CD4-positive, alpha-beta T cell treated with Interleukin-6 for 4 hours (primary cell): ENCODE results near the gene VAPA.
A peak's percentile ranks its signal among the peaks of the same experiment; 100 is the strongest.
"Not testable (repeated sequence)": the region's sequence is repeated elsewhere in the genome, so short reads cannot be mapped to it uniquely, and the experiment has no call there.

ENCODE experiments used
- DNase-seq: peaks from one replicate; pipeline ENCODE4 v3.0.0-alpha.2; 2020; ENCODE audit warnings: mixed read lengths

VAPA gene

DNA sequence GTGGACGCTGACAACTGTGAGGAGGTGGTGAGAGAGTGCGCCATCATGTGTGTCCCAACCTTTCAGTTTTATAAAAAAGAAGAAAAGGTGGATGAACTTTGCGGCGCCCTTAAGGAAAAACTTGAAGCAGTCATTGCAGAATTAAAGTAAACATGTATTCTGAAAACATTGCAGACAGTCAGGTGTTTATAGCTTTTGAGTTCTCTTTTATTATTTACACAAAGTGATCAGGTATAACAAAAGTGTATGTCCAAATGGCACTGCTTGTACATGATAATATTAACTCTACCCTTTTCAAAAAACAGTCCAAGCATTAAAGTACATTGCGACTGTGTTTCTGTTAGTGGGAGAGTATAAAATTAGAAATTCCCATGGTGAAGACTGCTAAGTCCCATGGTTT is 25.8 kb upstream of the VAPA start:
- no peak for DNase-seq

DNA sequence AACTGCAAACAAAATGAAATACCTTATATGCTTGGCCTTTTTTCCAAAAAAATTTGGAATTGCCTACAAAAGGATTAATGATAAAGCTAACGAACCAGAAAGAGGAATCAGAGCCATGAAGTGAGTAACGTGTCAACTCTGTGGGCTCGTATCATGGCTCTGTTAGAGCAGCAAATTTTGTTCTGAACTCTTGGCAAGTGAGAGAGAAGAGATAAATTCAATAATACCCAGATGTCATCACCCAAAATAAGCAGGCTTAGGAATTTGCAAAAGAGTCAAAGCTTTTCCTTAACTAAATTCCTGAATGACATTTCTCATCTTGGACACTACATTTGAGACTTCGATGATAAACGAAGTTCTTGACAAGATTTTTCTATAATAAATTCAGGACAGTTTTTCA is 23.6 kb upstream of the VAPA start:
- no peak for DNase-seq

DNA sequence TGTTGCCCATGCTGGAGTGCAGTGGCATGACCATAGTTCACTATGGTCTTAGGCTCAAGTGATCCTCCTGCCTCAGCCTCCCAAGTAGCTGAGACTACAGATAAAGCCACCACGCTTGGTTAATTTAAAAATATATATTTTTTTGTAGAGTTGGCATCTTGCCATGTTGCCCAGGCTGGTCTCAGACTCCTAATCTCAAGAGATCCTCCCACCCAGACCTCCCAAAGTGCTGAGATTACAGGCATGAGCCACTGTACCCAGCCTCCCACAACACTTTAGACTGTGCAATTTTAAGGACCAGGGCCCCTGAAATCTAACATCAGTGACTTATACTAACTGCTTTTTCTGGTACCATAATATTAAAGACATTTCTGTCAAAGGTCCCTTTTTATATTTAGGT is 22.9 kb upstream of the VAPA start:
- DNase-seq: no peak

DNA sequence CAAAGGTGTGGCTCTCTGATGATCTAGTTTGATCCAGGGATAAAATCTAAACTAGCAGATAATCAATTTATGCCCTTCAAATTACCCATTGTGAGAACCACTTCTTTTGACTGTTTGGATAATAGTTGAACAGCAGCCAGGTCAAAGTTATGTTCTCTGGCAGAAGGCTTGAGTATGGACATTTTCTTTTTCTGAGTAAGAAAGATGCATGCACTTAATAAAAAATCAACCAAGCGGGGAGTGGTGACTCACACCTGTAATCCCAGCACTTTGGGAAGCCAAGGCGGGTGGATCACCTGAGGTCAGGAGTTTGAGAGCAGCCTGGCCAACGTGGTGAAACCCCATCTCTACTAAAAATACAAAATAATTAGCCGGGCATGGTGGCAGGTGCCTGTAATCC is 22.3 kb upstream of the VAPA start:
- DNase-seq: not testable (repeated sequence)

DNA sequence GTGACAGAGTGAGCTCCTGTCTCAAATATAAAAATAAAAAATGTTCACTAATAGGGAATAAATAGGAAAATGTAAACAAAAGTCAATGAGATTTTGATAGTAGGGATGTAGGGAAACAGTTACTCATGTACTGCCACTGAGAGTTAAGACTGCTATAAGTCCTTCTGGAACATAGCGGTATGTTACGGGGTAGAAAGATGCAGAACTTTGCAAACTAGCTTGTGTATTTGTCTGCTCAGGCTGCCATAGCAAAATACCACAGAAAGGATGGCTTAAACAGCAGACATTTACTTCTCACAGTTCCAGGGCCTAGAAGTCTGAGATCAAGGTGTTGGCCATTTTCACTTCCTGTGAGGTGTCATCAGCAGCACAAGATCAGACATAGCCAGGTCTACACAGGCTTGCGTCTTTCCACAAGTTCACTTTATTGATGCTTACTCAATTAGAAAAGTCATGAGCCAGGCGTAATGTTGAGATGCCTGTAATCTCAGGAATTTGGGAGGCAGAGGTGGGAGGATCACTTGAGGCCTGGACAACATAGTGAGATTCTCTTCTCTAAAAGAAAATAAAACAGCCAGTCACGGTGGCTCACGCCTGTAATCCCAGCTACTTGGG is 19.3 kb upstream of the VAPA start:
- no peak for DNase-seq

DNA sequence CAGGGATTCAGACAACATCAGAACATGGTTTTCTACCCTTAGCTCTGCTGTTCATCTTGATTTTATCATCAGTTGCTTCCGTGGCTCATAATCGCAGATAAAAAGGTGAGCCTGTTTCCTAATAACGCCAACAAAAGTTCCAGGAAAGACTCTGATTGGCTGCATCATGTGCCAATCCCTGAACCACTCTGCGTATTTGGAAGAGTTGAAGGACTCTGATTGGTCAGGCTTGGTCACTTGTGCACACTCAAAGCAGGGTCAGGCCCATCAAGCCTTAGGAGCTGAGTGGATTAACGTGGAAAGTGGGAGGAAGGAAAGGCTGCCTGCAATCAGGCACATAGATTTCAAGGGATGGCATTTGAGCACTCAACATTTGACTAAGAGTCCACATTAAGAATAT is 16.7 kb upstream of the VAPA start:
- DNase-seq: no peak

DNA sequence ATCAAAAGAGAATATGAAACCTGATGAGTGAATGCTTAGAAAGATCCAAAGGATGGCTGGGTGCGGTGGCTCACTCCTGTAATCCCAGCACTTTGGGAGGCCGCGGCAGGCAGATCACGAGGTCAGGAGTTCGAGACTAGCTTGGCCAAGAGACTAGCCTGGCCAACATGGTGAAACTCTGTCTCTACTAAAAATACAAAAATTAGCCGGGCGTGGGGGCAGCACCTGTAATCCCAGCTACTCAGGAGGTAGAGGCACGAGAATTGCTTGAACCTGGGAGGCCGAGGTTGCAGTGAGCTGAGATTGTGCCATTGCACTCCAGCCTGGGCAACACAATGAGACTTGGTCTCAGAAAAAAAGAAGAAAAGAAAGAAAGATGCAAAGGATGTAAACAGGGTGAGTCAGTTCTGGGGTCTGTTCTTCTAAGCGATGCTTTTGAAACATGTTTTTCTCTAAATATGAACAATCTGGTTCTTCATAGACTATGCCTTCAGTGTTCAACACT is 16.0 kb upstream of the VAPA start:
- DNase-seq: not testable (repeated sequence)

DNA sequence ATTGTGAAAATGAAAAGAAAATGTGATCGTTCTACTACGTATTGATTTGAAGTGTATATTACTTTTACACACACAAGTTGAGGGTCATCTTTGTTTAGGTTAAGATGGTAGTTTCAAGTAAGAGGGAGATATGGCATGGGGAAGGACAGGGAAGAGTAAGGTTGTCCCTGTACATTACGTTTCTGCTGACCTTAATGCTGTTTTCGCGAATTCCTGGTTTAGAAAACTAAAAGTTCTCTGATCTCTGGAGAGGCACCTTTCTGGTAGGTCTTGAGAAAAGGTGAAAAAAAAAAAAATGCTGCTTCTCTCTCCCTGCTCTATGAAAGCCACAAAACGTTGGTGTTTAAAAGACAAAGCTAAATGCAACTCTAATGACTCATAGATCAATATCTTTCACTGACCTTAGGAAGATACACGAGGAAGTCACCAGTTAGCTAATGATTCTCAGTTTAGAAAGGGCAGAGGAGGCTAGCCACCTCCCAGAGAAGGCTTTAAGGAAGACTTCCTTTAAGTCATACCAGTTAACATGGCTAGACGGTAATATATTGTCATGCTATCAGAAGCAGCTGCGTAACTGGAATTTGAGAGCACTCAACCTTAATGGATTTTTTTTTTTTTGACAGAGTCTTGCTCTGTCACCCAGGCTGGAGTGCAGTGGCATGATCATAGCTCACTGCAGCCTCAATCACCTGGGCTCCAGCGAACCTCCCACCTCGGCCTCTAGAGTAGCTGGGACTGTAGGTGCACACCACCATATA is 14.8 kb upstream of the VAPA start:
- no peak for DNase-seq

DNA sequence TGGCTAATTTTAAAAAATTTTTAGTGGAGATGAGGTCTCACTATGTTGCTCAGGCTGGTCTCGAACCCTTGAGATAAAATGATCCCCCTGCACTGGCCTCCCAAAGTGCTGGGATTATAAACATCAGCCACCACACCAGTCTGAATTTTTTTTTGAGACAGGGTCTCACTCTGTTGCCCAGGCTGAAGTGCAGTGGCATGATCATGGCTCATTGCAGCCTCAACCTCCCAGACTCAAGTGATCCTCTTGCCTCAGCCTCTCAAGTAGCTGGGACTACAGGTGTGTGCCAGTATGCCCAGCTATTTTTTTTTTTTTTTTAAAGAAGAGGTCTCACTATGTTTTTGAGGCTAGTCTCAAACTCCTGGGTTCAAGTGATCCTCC is 14.3 kb upstream of the VAPA start:
- not testable (repeated sequence) for DNase-seq

DNA sequence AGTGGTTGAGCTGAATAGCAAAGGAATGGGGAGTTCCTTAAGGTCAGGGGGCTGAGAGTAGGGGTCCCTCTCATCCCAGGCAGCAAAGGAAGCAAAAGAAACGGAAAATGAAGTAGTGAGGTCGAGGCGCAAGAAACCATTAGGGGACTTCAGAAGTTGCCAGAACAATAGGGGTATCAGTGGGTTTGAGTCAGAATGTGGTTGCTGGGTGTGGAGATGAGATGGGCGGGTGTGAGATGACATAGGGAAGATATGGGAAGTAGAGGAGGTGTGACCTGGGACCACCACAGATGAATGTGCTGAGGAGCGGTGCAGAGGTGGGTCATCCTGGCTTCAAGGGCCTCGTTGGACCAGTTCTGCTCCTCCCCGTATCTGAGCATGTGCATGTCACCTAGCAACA is 13.1 kb upstream of the VAPA start:
- no peak for DNase-seq

DNA sequence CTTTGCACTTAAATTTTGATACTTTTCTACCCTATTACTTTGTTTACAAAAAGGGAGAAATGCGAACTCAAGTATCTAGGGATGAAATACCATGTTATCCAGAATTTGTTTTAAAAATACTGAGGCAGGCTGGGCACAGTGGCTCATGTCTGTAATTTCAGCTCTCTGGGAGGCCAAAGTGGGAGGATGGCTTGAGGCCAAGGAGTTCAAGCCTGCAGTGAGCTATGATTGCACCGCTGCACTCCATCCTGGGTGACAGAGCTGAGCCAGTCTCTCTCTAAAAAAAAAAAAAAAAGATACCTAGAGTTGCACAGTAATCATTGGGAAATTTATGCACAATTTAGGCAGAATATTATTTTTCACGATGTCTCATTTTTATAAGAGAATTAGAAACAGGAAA is 12.4 kb upstream of the VAPA start:
- DNase-seq: no peak

DNA sequence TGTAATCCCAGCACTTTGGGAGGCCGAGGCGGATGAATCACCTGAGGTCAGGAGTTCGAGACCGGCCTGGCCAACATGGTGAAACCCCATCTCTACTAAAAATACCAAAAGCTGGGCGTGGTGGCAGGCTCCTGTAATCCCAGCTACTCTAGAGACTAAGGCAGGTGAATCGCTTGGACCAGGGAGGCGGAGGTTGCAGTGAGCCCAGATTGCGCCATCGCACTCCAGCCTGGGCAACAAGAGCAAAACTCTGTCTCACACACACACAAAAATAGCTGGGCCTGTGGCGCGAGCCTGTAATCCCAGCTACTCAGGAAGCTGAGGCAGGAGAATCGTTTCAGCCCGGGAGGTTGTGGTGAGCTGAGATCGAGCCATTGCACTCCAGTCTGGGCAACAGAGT is 11.6 kb upstream of the VAPA start:
- DNase-seq: not testable (repeated sequence)

DNA sequence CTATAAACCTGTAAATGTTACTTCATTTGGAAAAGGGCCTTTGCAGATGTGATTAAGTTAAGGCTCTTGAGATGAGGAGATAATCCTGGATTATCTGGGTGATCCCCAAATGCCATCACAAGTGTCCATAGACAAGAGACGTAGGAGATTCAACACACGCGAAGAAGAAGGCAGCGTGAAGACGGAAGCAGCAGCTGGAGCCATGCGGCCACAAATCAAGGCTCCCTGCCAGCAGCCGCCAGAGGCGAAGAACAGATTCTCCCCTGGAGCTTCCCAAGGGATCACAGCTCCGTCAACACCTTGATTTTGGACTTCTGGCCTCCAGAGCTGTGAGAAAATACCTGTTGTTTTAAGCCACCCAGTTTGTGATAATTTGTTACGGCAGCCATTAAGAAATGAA is 11.0 kb upstream of the VAPA start:
- no peak for DNase-seq

DNA sequence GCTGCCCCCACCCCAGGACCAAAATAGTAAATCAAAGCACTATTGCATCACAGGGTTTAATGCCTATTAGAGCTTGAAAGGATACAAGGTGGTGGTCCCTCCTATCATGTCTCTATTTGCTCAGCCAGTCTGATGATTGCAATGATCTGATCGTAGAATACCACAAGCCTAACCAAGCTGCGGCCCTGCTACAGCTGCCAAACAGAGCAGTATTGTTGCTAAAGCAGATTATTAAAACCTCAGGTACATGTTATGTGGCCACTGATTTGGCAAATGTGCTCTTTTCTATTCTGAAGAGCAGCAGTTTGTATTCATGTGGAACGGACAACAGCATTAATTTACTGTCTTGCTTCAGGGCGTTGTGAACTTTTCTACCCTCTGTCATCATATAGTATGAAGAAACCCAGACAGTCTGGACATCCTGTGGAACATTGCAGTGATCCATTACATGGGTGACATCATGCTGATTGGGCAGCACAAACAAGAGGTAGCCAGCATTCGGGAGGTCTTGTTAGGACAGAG is 8.4 kb upstream of the VAPA start:
- no peak for DNase-seq

DNA sequence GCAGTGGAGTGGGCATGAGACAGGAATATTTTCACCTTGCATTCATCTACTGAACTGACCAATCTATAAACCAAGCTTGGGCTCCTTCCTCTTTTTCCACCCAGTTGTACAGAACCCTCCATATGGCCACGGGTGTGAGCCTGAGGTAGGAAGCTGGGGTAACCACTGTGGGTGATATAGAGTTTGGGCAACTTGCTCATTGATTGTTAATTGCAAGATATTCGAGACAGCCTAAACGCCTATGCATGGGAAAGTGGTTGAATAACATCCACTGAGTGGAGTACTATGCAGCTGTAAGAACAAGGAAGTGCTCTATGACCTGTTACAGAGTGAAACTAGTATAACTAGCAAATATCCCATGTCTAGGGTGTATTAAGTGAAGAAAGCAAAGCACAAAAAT is 7.3 kb upstream of the VAPA start:
- no peak for DNase-seq

DNA sequence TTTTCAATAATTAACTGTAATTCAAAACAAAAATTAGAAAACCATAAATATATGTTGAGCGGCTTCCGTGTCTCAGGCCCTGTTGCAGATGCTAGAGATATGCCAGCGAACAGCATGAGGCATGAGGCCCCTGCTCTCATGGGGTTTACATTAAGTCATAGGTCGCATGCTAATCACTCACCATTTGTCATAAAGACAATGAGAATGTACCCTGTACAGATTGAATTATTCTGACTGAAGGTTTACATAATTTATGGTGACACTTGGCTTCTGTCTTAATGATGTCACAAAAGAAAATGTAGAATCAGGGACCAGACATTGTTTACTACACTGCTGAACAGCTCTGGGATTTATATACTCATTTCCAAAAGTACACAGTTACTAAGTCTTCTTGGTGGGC is 5.9 kb upstream of the VAPA start:
- no peak for DNase-seq

DNA sequence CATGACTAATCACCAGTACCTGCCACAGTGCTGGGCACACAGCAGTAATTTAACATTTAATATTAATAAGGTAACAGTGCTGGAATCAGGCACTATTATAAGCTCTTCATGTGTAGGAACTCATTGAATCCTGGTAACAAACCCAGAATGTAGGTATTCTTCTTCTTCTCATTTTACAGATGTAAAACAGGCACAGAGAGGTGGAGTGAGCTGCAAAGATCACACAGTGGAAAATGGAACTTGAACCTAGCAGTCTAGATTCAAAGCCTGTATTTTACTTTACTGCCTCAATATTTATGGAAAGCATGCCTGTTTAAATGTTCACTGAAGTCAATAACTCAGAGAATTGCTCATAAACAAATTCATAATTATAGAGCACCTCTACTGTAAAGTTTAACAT is 3.7 kb upstream of the VAPA start:
- DNase-seq: no peak

DNA sequence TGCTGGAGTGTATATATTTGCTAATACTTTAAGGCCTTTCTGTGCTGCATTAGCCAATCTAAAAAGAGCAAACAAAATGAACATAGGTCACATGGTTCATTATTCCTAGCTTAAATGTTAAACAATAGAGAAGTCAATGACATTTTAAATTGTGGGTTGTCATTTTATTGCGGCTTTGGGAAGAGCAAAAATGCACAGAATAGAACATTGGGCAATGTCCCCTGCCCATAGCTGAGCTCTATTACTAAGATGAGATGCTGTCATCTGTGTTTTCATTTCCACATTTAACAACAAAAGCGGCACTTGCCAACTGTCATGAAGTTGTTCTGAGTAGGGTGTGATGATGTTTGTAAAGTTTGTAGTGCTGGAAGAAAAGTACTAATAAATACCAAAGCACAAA is 3.2 kb upstream of the VAPA start:
- DNase-seq: no peak

DNA sequence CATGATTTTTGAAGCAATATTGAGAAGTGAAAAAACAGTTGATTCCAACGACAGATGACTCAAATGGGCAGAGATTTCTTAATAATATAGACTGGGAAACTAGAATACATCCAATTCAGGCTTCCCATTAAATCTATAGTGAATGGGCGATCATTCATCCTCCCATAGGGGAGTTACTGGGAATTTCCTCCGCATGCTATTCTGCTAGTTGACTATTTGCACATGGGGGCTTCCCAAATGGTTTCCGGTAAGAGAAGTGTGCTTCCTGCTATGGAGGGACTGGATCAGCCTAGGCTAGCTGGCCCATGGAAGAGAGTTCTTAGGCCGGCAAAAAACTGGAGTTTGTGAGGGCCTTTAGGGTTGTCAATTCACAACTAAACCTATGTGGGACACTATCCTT is 2.6 kb upstream of the VAPA start:
- DNase-seq: no peak

DNA sequence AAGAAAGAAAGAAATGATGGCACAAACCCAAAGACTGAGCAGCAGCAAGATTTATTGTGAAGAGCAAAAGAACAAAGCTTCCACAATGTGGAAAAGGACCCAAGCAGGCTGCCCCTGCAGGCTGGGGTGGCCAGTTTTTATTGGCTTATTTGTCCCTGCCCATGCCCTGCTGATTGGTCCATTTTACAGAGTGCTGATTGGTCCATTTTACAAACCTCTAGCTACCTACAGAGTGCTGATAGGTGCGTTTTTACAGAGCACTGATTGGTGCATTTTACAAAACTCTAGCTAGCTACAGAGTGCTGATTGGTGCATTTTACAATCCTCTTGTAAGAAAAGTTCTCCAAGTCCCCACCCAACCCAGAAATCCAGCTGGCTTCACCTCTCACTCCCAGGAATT is 1.5 kb upstream of the VAPA start:
- DNase-seq: not testable (repeated sequence)

DNA sequence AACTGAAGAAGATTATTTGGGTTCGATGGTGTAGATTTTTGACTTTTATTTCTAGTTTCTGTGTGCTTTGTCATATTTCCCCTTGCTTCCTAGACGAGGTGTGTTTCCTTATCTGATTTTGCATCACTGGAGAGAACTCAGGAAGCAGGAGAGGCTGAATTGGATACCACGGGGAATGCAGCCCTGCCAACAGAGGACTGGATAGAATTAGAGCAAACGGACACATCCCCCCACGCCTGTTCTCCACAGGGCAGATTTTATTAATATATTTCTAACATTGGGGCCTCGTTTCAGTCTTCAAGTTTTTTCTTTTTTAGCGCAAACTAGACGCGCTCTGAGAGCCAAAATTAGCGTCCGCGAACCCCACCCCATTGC is 678 bp upstream of the VAPA start:
- no peak for DNase-seq

DNA sequence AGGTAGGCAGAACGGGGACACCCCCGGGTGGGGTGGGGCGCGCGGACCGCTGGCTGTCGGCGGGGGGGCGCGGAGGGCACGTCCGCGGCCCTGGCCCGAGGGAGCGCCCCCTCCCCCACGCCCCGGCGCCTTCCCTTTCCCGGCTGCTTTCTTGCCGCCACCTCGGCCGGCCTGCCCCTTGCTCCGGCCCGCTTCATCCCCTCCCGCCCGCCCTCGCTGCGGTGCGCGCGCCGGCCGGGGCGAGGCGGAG is 443 bp downstream of the VAPA start:
- no peak for DNase-seq

DNA sequence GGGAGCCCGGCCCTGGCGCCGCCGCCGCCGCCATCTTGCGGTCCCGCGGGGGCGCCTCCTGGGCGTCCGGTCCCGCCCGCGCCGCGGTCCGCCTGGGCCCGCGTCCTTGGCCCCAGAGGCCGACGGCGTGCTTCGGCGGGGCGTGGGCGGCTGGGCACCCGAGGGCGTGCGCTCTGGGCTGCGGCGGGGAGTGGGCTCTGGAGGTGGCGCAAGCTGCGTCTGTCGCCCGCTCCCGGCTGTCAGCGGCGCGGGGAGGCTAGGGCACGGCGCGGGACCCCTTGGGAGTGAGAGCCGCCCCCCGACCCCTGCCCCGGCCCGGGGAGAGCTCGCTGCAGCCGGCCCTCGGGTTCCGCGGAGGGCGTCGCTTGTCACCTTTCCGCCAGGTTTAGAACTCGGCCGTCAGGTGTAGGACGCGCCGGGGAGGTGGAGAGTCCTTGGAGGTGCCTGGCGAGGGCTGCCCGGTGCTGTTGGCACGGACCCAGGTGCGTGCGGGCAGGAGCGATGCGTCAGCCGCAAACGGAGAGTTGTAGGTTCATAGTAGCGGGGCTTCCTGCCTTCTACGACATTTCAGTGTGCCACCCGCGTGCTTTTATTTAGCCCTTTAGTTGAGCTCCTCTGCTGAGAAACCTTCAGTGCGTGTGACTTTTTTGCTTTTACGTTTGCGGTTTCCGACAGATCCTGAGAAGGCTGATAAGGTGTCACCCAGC is 921 bp downstream of the VAPA start:
- DNase-seq: peak; percentile 86
